GM23338 (cell line): Measurements from ENCODE around the gene SRA1. TPM values are rescaled to one million over a fixed set of nuclear protein-coding genes. Genes with fewer than 3 reads are reported as not detected.

Experiments
- ATAC-seq: fragments of 200-7000 bp; cut with Tn5 transposase; 3 replicates; pipeline ENCODE4 v1.9.1; 2020
- DNase-seq: peaks from one replicate; pipeline ENCODE4 v3.0.0-alpha.2; 2015; ENCODE audit warnings: low spot score
- H2AFZ ChIP-seq: fragments of 200-600 bp; sonication (generic); 2 replicates; pipeline ENCODE4 v1.8.0; 2016; ENCODE audit warnings: antibody characterized with exemption, mild to moderate bottlenecking, moderate library complexity
- H3F3A ChIP-seq: fragments of 200-600 bp; sonication (generic); replicated peaks from 2 replicates; pipeline ENCODE4 v1.8.0; 2017; ENCODE audit warnings: antibody characterized with exemption, mixed run types, low read depth
- H3K27ac ChIP-seq: fragments of 200-600 bp; sonication (generic); 2 replicates; pipeline ENCODE4 v1.6.1; 2016; ENCODE audit warnings: low read depth
- H3K27me3 ChIP-seq: fragments of 200-600 bp; sonication (generic); 2 replicates; pipeline ENCODE4 v1.8.0; 2016; ENCODE audit warnings: mild to moderate bottlenecking, mixed run types, moderate library complexity; ENCODE audit not compliant: insufficient read depth
- H3K36me3 ChIP-seq: fragments of 200-600 bp; sonication (generic); 2 replicates; pipeline ENCODE4 v1.8.0; 2016; ENCODE audit warnings: mild to moderate bottlenecking; ENCODE audit not compliant: insufficient read depth
- H3K4me1 ChIP-seq: fragments of 200-600 bp; sonication (generic); 2 replicates; pipeline ENCODE4 v1.8.0; 2016; ENCODE audit warnings: mild to moderate bottlenecking, moderate library complexity; ENCODE audit not compliant: insufficient read depth
- H3K4me2 ChIP-seq: fragments of 200-600 bp; sonication (generic); 2 replicates; pipeline ENCODE4 v1.7.1; 2017; ENCODE audit warnings: mixed run types
- H3K4me3 ChIP-seq: fragments of 200-600 bp; sonication (generic); 2 replicates; pipeline ENCODE4 v1.6.1; 2016; ENCODE audit warnings: mixed run types
- H3K79me2 ChIP-seq: fragments of 200-600 bp; sonication (generic); replicated peaks from 2 replicates; pipeline ENCODE4 v1.8.0; 2017; ENCODE audit warnings: mild to moderate bottlenecking; ENCODE audit not compliant: insufficient read depth
- H3K9me2 ChIP-seq: fragments of 200-600 bp; sonication (generic); 2 replicates; pipeline ENCODE4 v1.8.0; 2017; ENCODE audit not compliant: insufficient read depth
- H4K20me1 ChIP-seq: fragments of 200-600 bp; sonication (generic); replicated peaks from 2 replicates; pipeline ENCODE4 v1.8.0; 2017; ENCODE audit warnings: mild to moderate bottlenecking; ENCODE audit not compliant: insufficient read depth
- H3K27ac Mint-ChIP-seq: 2 replicates; pipeline ENCODE4 v1.8.0; 2020; ENCODE audit warnings: inconsistent platforms, mild to moderate bottlenecking, moderate library complexity, mixed read lengths
- H3K27me3 Mint-ChIP-seq: 3 replicates; pipeline ENCODE4 v1.8.0; 2022; ENCODE audit warnings: low read depth, mild to moderate bottlenecking, moderate library complexity, mixed read lengths, inconsistent platforms; ENCODE audit not compliant: insufficient read depth, poor library complexity
- H3K36me3 Mint-ChIP-seq: 3 replicates; pipeline ENCODE4 v1.8.0; 2021; ENCODE audit warnings: low read depth, mild to moderate bottlenecking, inconsistent platforms, moderate library complexity, mixed read lengths
- H3K4me1 Mint-ChIP-seq: 3 replicates; pipeline ENCODE4 v1.8.0; 2020; ENCODE audit warnings: mild to moderate bottlenecking, inconsistent platforms, mixed read lengths
- H3K4me3 Mint-ChIP-seq: 3 replicates; pipeline ENCODE4 v1.8.0; 2021; ENCODE audit warnings: moderate library complexity, mild to moderate bottlenecking, inconsistent platforms, mixed read lengths
- H3K9me3 Mint-ChIP-seq: 3 replicates; pipeline ENCODE4 v1.8.0; 2020; ENCODE audit warnings: moderate library complexity, mild to moderate bottlenecking, inconsistent platforms, mixed read lengths
- CREB1 ChIP-seq: fragments of 250-450 bp; sonication (Bioruptor Pico); IDR thresholded peaks from 2 replicates; pipeline ENCODE4 v1.5.0; 2020; ENCODE audit warnings: low read depth, mild to moderate bottlenecking, moderate library complexity
- CTCF ChIP-seq, 2 experiments: fragments of 200-600 bp in 1 of 2; sonication (generic) in 1 of 2; conservative IDR thresholded peaks; 2 replicates each; pipeline versions ENCODE4 v1.5.1 to v1.6.1; 2016 to 2017; ENCODE audit warnings: antibody characterized with exemption in 2 of 2, low read depth in 2 of 2, mild to moderate bottlenecking in 2 of 2, moderate library complexity in 1 of 2
- ETS1 ChIP-seq: IDR thresholded peaks from 2 replicates; pipeline ENCODE4 v1.6.1; 2016; ENCODE audit warnings: antibody characterized with exemption
- EZH2 ChIP-seq: fragments of 200-600 bp; sonication (generic); IDR thresholded peaks from one replicate; pipeline ENCODE4 v1.8.0; 2017; ENCODE audit warnings: antibody characterized with exemption, mild to moderate bottlenecking, low read depth; ENCODE audit not compliant: unreplicated experiment
- EZH2phosphoT487 ChIP-seq: fragments of 200-600 bp; sonication (generic); IDR thresholded peaks from one replicate; pipeline ENCODE4 v1.8.1; 2018; ENCODE audit warnings: antibody characterized with exemption; ENCODE audit not compliant: unreplicated experiment
- JUNB ChIP-seq: IDR thresholded peaks from one replicate; pipeline ENCODE4 v1.6.1; 2016; ENCODE audit warnings: antibody characterized with exemption; ENCODE audit not compliant: unreplicated experiment
- POLR2AphosphoS5 ChIP-seq: IDR thresholded peaks from 2 replicates; pipeline ENCODE4 v1.6.1; 2016; ENCODE audit warnings: antibody characterized with exemption, low read depth
- REST ChIP-seq: IDR thresholded peaks from one replicate; pipeline ENCODE4 v1.6.1; 2018; ENCODE audit warnings: antibody characterized with exemption; ENCODE audit not compliant: unreplicated experiment
- STAT1 ChIP-seq: IDR thresholded peaks from one replicate; pipeline ENCODE4 v1.6.1; 2016; ENCODE audit warnings: antibody characterized with exemption; ENCODE audit not compliant: unreplicated experiment
- ZNF114 ChIP-seq: fragments of 250-450 bp; sonication (Bioruptor Pico); IDR thresholded peaks from 2 replicates; pipeline ENCODE4 v1.5.0; 2020; ENCODE audit warnings: mild to moderate bottlenecking, moderate library complexity
- polyA plus RNA-seq: library from polyadenylated mRNA; unstranded; fragments of >200 nt; fragmentation: Nextera tagmentation; extraction: Ambion mirVana; gene quantifications from 2 replicates; pipeline ENCODE4 v1.2.1, GENCODE V29; 2016
- total RNA-seq: library from RNA; depleted of rRNA; stranded (reverse); fragments of >200 nt; shearing (Covaris generic); gene quantifications from 2 replicates; pipeline ENCODE4 v1.2.3, GENCODE V29; 2014
- TF ChIP-seq, protein P1 (sequence below): fragments of 250-450 bp; sonication (Bioruptor Pico); IDR thresholded peaks from 2 replicates; pipeline ENCODE4 v1.5.0; 2020; ENCODE audit warnings: mild to moderate bottlenecking, moderate library complexity

The SRA1 gene
- total and polyA plus RNA-seq, 2 experiments from 2014 or later = 38.4 to 74.7 TPM

DNA sequence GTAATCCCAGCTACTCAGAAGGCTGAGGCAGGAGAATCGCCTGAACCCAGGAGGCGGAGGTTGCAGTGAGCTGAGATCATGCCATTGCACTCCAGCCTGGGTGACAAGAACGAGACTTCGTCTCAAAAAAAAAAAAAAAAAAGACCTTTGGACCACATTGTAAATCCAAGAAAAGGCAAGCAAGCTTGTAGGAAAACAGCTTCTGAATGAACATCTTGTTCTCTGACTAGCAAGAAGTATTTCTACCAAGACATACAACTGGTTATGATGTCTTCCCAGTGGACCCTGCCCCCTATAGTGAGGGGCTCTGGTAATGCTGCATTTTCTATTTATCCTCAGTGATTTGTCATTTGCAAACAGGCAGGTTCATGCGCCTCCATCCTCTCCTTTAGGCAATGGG is 14.3 kb downstream of the SRA1 start (continued):
- no peak for TF ChIP-seq CTCF (conservative IDR thresholded peaks at IDR 0.05; ENCODE audit: low read depth in 2 of 2)
- no peak for TF ChIP-seq ZNF114 (CRISPR knock-in tag)
- no peak for TF ChIP-seq ETS1
- no peak for TF ChIP-seq EZH2
- TF ChIP-seq REST = no peak
- TF ChIP-seq STAT1 = no peak
- no peak for TF ChIP-seq EZH2phosphoT487
- TF ChIP-seq CREB1 (CRISPR knock-in tag) = no peak
- TF ChIP-seq JUNB = no peak

GRCh38 chr5:140540227-140540626 is 17.0 kb downstream of the SRA1 start:
- Histone ChIP-seq H3K4me1 (no peaks in the 10 kb centered on the region), H3K4me3 (no peak overlapping the region), H2AFZ (no peak overlapping the region), H3K4me2 (no peak overlapping the region), H3K27ac (no peak overlapping the region), H3F3A (0 out of 2 replicates have a peak, but pooled peaks cover 4% of the 10 kb centered on the region), H3K9me2 (no peaks in the 10 kb centered on the region), H4K20me1 (no peaks in the 10 kb centered on the region; the same call in none of the 2 replicates), H3K79me2 (no peaks in the 10 kb centered on the region), H3K36me3 (peaks cover 55% of the 10 kb centered on the region; the same call in 1 of the 2 replicates), H3K27me3 (no peaks in the 10 kb centered on the region)
- Mint-ChIP-seq H3K9me3 (no peaks in the 10 kb centered on the region), H3K4me3 (no peak overlapping the region), H3K4me1 (no peaks in the 10 kb centered on the region), H3K36me3 (peaks cover 71% of the 10 kb centered on the region), H3K27me3 (no peaks in the 10 kb centered on the region), H3K27ac (no peak overlapping the region)
- ATAC-seq = no peak
- no peak for DNase-seq
- TF ChIP-seq POLR2AphosphoS5 (no peak), CTCF (conservative IDR thresholded peaks at IDR 0.05; ENCODE audit: low read depth in 2 of 2) (no peak)
- TF ChIP-seq, protein P1, sequence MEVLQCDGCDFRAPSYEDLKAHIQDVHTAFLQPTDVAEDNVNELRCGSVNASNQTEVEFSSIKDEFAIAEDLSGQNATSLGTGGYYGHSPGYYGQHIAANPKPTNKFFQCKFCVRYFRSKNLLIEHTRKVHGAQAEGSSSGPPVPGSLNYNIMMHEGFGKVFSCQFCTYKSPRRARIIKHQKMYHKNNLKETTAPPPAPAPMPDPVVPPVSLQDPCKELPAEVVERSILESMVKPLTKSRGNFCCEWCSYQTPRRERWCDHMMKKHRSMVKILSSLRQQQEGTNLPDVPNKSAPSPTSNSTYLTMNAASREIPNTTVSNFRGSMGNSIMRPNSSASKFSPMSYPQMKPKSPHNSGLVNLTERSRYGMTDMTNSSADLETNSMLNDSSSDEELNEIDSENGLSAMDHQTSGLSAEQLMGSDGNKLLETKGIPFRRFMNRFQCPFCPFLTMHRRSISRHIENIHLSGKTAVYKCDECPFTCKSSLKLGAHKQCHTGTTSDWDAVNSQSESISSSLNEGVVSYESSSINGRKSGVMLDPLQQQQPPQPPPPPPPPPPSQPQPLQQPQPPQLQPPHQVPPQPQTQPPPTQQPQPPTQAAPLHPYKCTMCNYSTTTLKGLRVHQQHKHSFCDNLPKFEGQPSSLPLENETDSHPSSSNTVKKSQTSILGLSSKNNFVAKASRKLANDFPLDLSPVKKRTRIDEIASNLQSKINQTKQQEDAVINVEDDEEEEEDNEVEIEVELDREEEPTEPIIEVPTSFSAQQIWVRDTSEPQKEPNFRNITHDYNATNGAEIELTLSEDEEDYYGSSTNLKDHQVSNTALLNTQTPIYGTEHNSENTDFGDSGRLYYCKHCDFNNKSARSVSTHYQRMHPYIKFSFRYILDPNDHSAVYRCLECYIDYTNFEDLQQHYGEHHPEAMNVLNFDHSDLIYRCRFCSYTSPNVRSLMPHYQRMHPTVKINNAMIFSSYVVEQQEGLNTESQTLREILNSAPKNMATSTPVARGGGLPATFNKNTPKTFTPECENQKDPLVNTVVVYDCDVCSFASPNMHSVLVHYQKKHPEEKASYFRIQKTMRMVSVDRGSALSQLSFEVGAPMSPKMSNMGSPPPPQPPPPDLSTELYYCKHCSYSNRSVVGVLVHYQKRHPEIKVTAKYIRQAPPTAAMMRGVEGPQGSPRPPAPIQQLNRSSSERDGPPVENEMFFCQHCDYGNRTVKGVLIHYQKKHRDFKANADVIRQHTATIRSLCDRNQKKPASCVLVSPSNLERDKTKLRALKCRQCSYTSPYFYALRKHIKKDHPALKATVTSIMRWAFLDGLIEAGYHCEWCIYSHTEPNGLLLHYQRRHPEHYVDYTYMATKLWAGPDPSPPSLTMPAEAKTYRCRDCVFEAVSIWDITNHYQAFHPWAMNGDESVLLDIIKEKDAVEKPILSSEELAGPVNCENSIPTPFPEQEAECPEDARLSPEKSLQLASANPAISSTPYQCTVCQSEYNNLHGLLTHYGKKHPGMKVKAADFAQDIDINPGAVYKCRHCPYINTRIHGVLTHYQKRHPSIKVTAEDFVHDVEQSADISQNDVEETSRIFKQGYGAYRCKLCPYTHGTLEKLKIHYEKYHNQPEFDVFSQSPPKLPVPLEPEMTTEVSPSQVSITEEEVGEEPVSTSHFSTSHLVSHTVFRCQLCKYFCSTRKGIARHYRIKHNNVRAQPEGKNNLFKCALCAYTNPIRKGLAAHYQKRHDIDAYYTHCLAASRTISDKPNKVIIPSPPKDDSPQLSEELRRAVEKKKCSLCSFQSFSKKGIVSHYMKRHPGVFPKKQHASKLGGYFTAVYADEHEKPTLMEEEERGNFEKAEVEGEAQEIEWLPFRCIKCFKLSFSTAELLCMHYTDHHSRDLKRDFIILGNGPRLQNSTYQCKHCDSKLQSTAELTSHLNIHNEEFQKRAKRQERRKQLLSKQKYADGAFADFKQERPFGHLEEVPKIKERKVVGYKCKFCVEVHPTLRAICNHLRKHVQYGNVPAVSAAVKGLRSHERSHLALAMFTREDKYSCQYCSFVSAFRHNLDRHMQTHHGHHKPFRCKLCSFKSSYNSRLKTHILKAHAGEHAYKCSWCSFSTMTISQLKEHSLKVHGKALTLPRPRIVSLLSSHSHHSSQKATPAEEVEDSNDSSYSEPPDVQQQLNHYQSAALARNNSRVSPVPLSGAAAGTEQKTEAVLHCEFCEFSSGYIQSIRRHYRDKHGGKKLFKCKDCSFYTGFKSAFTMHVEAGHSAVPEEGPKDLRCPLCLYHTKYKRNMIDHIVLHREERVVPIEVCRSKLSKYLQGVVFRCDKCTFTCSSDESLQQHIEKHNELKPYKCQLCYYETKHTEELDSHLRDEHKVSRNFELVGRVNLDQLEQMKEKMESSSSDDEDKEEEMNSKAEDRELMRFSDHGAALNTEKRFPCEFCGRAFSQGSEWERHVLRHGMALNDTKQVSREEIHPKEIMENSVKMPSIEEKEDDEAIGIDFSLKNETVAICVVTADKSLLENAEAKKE (CRISPR knock-in tag) = no peak
